HG02973 (cell line): Measurements from ENCODE around the gene LIG1.
"Not testable (repeated sequence)": the region's sequence is repeated elsewhere in the genome, so short reads cannot be mapped to it uniquely, and the experiment has no call there.

Experiments
- ATAC-seq: cut with Tn5 transposase; IDR thresholded peaks from one replicate; pipeline ENCODE4 v1.9.1; 2021; ENCODE audit warnings: moderate library complexity; ENCODE audit not compliant: unreplicated experiment

LIG1 gene

GRCh38 chr19:48085904-48086864 is 84.0 kb downstream of the LIG1 start:
- no peak for ATAC-seq

GRCh38 chr19:48085076-48085475 is 85.1 kb downstream of the LIG1 start:
- ATAC-seq = no peak

GRCh38 chr19:48081106-48081505 is 89.0 kb downstream of the LIG1 start:
- no peak for ATAC-seq

- ATAC-seq = not testable (repeated sequence)
Observed at GRCh38 chr19:48070177-48070769, 99.9 kb downstream of the LIG1 start.

GRCh38 chr19:48069435-48069834 is 100.7 kb downstream of the LIG1 start:
- ATAC-seq = no peak
